ENCODE data around the gene CDC7. TPM values are rescaled to one million over a fixed set of nuclear protein-coding genes. Genes with fewer than 3 reads are reported as not detected.

CDC7 gene
- total RNA-seq, 3 donors from 2014 or later, result 3.6 to 5.0 (median 3.9) TPM

GRCh38 chr1:91545506-91546300 lies 45.1 kb downstream of the CDC7 start:
- TF ChIP-seq CTCF (IDR thresholded peaks at IDR 0.05), result no peak
- no peaks in the 10 kb centered on the region for H3K9me3 ChIP-seq
- no peak for ATAC-seq
- no peaks in the 10 kb centered on the region for H3K4me1 ChIP-seq (ENCODE audit: low read depth)
- no peaks in the 10 kb centered on the region for H3K36me3 ChIP-seq (ENCODE audit: low read depth)
- no peak for DNase-seq
- no peak overlapping the region for H3K4me3 ChIP-seq
- intact Hi-C loops (cut with DNase I, micrococcal nuclease), result no loop called here

GRCh38 chr1:91546301-91546581 lies 45.6 kb downstream of the CDC7 start:
- DNase-seq, result no peak
- Histone ChIP-seq H3K36me3 (ENCODE audit: low read depth) (no peaks in the 10 kb centered on the region), H3K9me3 (no peaks in the 10 kb centered on the region), H3K4me1 (ENCODE audit: low read depth) (no peaks in the 10 kb centered on the region), H3K4me3 (no peak overlapping the region)
- intact Hi-C loops (cut with DNase I, micrococcal nuclease), result no loop called here
- no peak for TF ChIP-seq CTCF (IDR thresholded peaks at IDR 0.05)
- ATAC-seq, result no peak

GRCh38 chr1:91546876-91547275 lies 46.2 kb downstream of the CDC7 start:
- Histone ChIP-seq H3K36me3 (ENCODE audit: low read depth) (no peaks in the 10 kb centered on the region), H3K4me3 (no peak overlapping the region), H3K4me1 (ENCODE audit: low read depth) (no peaks in the 10 kb centered on the region), H3K9me3 (no peaks in the 10 kb centered on the region)
- intact Hi-C loops (cut with DNase I, micrococcal nuclease), result no loop called here
- TF ChIP-seq CTCF (IDR thresholded peaks at IDR 0.05), result no peak
- DNase-seq (no peak), ATAC-seq (peak; percentile 35)

GRCh38 chr1:91548376-91549040 lies 47.9 kb downstream of the CDC7 start:
- Histone ChIP-seq H3K9me3 (no peaks in the 10 kb centered on the region), H3K4me1 (ENCODE audit: low read depth) (no peaks in the 10 kb centered on the region), H3K36me3 (ENCODE audit: low read depth) (no peaks in the 10 kb centered on the region), H3K4me3 (no peak overlapping the region)
- TF ChIP-seq CTCF (IDR thresholded peaks at IDR 0.05), result no peak
- DNase-seq, result no peak
- peak; percentile 52 for ATAC-seq
- intact Hi-C loops (cut with DNase I, micrococcal nuclease), result no loop called here

- intact Hi-C loops (cut with DNase I, micrococcal nuclease), result no loop called here
- H3K4me1 ChIP-seq (ENCODE audit: low read depth), result no peaks in the 10 kb centered on the region
- ATAC-seq, result peak; percentile 70
- no peaks in the 10 kb centered on the region for H3K36me3 ChIP-seq (ENCODE audit: low read depth)
- TF ChIP-seq CTCF (IDR thresholded peaks at IDR 0.05), result no peak
- H3K9me3 ChIP-seq, result no peaks in the 10 kb centered on the region
- no peak overlapping the region for H3K4me3 ChIP-seq
- peak in 1 of 3 donors; percentile 33 for DNase-seq
Observed at GRCh38 chr1:91549041-91549735, 48.5 kb downstream of the CDC7 start.
